ENCODE measurements around the gene CARS1. TPM values are rescaled to one million over a fixed set of nuclear protein-coding genes. Genes with fewer than 3 reads are reported as not detected.

The CARS1 gene
- total RNA-seq, 2 experiments from 2014 or later: 94.1 to 126 TPM

DNA sequence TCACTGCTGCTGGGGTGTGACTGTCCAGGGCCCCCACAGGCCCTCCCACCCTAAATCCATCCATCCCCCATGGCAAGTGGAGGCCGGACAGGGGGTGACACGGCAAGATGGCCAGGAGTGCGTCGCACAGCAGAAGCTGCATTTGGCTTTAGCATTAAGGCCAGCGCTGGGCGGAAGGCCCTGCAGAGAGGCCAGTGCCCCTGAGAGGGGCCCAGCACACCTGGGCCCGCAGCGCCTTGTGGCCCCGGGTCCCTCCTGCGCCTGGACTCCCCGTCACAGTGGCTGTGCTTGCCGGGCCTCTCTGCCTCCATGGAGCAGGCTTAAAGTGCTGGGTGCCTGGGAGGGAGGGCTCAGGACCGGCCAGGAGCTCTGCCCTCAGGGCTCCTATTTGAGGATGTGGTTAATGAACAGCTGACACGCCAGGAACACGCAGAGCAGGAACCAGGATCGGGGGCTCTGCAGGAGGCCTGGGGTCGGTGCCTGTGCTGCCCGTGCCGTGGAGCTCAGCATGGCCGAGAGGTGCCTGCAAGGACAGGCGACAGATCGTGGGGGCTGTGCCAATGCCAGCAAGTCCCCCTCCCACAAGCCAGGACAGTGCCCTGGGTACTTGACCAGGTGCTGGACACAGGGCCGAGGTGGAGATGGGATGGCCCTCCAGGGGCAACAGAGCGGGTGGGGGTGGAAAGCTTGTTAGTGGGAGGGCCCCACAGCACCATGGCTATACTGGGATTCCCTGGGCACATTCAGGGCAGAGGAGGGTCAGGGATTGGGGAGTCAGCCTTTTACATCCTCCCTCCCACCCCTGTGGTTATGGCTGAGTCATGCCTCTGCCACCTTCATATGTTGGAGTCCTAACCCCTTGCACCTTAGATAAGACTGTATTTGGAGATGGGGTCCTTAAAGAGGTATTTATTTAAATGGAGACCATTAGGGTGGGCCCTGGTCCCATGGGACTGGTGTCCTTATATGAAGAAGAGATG lies 30.9 kb upstream of the CARS1 start:
- ATAC-seq (no peak), DNase-seq (no peak)
- ChIA-PET CTCF (interaction anchor here (0.6 to 1.0 kb wide), 2 partner anchors 51 to 441 kb away, joined by 3 read pairs; no protein-coding TSS in a partner anchor), POLR2A (no interaction called here)
- Mint-ChIP-seq H3K27me3 (no peaks in the 10 kb centered on the region), H3K9me3 (ENCODE audit: low read depth) (no peaks in the 10 kb centered on the region), H3K36me3 (ENCODE audit: low read depth) (no peaks in the 10 kb centered on the region), H3K27ac (no peak overlapping the region), H3K4me3 (no peak overlapping the region), H3K4me1 (no peaks in the 10 kb centered on the region)
- intact Hi-C loops (cut with DNase I, micrococcal nuclease): no loop called here

DNA sequence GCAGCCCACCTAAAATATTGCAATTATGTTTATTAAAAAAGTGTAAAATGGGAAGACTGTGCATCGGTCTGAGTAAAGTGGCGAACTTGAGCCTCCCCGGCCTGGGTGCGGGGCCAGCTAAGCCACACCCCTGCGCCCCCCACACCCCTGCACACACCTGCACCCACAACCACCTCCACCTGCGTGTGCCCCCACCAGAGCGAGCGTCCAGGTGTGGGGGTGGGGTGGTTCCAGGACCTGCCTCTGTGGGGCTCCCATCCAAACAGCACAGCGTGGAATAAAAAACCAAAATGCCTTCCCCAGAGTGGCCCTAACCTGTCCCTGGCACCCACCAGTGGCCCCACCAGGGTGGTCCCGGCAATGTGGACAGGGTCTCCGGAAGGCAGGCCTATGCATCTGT lies 30.1 kb upstream of the CARS1 start:
- ChIA-PET POLR2A (no interaction called here), CTCF (no interaction called here)
- H3K27me3 Mint-ChIP-seq: no peaks in the 10 kb centered on the region
- no peaks in the 10 kb centered on the region for H3K36me3 Mint-ChIP-seq (ENCODE audit: low read depth)
- ATAC-seq: no peak
- no peak for DNase-seq
- H3K4me1 Mint-ChIP-seq: no peaks in the 10 kb centered on the region
- H3K9me3 Mint-ChIP-seq (ENCODE audit: low read depth): no peaks in the 10 kb centered on the region
- H3K4me3 Mint-ChIP-seq: no peak overlapping the region
- intact Hi-C loops (cut with DNase I, micrococcal nuclease): no loop called here
- H3K27ac Mint-ChIP-seq: no peak overlapping the region

DNA sequence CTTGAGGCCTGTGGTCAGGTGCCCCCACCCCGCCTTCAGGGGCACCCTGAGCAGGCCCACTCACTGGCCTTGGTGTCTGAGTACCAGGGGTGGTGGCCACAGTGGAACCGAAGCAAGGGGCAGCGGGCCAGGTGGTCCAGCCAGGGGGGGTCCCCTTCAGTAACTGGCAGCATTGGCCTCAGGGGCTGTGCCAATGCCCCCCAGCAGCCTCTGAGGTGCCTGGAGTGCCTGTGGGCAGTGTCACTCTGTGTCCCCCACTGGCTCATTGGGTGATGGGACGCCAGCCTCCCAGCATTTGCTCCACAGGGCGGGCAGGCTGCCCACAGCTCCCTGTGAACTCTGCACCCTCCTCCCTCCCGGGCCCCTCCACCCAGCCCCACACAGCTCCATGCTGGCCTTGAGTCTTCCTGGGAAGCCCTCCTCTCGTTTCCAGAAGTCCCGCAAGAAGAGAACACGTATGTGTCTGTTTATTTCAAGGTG lies 29.5 kb upstream of the CARS1 start:
- no peak for ATAC-seq

DNA sequence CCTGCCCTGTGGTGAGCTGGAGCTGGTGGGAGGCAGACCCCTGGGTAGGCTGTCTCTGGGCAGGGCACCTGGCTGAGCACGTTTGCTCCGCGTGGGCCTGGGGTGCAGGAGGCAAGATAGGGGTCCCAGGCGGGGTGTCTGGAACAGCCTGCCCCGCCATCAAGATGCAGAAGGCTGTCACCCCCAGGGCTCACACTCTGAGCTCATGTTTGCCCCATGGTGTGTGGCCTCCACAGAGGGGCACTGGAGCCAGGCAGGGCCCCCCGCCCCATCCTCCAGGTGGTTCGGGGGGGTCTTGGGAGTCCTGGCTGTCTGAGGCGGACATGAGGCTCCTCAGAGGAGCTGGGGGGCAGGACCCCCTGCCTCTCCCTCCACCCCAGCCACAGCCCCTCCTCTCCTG lies 28.9 kb upstream of the CARS1 start:
- no peak overlapping the region for H3K27ac Mint-ChIP-seq
- H3K4me1 Mint-ChIP-seq: no peaks in the 10 kb centered on the region
- intact Hi-C loops (cut with DNase I, micrococcal nuclease): no loop called here
- no peak overlapping the region for H3K4me3 Mint-ChIP-seq
- CTCF ChIA-PET: interaction anchor here (0.6 to 0.9 kb wide), 3 partner anchors 49 to 552 kb away, joined by 3 to 4 read pairs (median 3); no protein-coding TSS in a partner anchor
- ATAC-seq: no peak
- DNase-seq: no peak
- no peaks in the 10 kb centered on the region for H3K9me3 Mint-ChIP-seq (ENCODE audit: low read depth)
- no peaks in the 10 kb centered on the region for H3K27me3 Mint-ChIP-seq
- POLR2A ChIA-PET: no interaction called here
- H3K36me3 Mint-ChIP-seq (ENCODE audit: low read depth): no peaks in the 10 kb centered on the region

More for the DNA sequence above, 29.5 kb upstream of the CARS1 start:
- no peak for DNase-seq
- Mint-ChIP-seq H3K36me3 (ENCODE audit: low read depth) (no peaks in the 10 kb centered on the region), H3K27ac (no peak overlapping the region), H3K27me3 (no peaks in the 10 kb centered on the region), H3K4me1 (no peaks in the 10 kb centered on the region), H3K4me3 (no peak overlapping the region), H3K9me3 (ENCODE audit: low read depth) (no peaks in the 10 kb centered on the region)
- intact Hi-C loops (cut with DNase I, micrococcal nuclease): no loop called here
- CTCF ChIA-PET: no interaction called here
- POLR2A ChIA-PET: no interaction called here

DNA sequence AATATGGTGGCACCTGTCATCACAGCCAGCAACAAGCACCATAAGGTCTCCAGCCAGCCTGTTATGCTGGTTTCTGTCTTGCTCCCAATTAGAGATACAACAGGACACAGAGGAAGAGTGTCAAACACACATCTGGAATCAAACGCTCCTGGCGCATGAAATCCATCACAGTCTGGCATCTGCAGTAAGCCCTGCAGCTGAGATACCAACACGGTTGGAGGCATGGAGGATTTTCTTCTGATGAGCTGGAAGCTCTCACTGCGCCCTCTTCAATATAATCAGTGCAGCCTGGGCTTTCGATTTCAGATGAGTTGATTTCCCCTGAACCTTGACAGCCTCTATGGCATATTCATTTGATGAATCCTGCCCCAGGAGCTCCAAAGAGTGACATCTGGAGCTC lies 27.8 kb upstream of the CARS1 start:
- intact Hi-C loops (cut with DNase I, micrococcal nuclease): no loop called here
- CTCF ChIA-PET: interaction anchor here (0.9 kb wide), 1 partner anchor 551 kb away, joined by 4 read pairs; no protein-coding TSS in a partner anchor
- Mint-ChIP-seq H3K27me3 (peaks cover 3% of the 10 kb centered on the region), H3K4me3 (no peak overlapping the region), H3K4me1 (no peaks in the 10 kb centered on the region), H3K27ac (no peak overlapping the region), H3K36me3 (ENCODE audit: low read depth) (no peaks in the 10 kb centered on the region), H3K9me3 (ENCODE audit: low read depth) (no peaks in the 10 kb centered on the region)
- ATAC-seq: no peak
- POLR2A ChIA-PET: no interaction called here
- DNase-seq: no peak

DNA sequence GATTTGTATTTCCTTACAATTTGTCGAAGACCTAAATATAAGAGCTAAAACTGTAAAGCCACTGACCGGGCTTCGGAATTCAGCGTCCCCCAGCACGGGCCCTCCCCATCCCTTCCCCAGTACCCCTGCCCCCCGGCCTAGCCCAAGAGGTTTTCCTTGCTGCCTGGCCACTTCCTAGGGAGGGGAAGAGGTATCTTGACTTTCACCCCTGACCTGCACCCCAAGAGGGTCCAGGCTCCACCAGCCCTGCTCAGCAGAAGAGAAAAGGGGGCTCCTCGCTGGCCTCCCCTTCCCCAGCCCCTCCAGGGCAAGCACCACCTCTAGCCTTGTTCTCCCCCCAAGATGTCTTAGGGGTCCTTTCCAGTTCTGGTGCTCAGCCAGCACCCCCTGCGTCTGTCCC lies 26.1 kb upstream of the CARS1 start:
- H3K27ac Mint-ChIP-seq: no peak overlapping the region
- DNase-seq (no peak), ATAC-seq (no peak)
- H3K36me3 Mint-ChIP-seq (ENCODE audit: low read depth): no peaks in the 10 kb centered on the region
- peaks cover 6% of the 10 kb centered on the region for H3K27me3 Mint-ChIP-seq
- no peaks in the 10 kb centered on the region for H3K9me3 Mint-ChIP-seq (ENCODE audit: low read depth)
- no peak overlapping the region for H3K4me3 Mint-ChIP-seq
- intact Hi-C loops (cut with DNase I, micrococcal nuclease): no loop called here
- no peaks in the 10 kb centered on the region for H3K4me1 Mint-ChIP-seq
- POLR2A ChIA-PET: no interaction called here
- CTCF ChIA-PET: no interaction called here

DNA sequence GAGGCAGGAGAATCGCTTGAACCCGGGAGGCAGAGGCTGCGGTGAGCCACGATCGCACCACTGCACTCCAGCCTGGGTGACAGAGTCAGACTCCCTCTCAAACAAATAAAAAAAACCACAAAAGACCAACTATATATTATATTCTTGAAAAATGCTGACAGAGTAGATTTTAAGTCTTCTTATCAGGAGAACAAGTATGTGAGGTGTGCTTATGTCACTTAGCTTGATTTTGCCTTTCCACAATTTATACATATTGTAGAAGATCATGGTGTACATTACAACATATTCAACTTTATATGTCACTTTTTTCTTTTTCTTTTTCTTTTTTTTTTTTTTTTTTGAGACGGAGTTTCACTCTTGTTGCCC lies 24.1 kb upstream of the CARS1 start:
- H3K4me1 Mint-ChIP-seq: no peaks in the 10 kb centered on the region
- H3K36me3 Mint-ChIP-seq (ENCODE audit: low read depth): no peaks in the 10 kb centered on the region
- no peaks in the 10 kb centered on the region for H3K9me3 Mint-ChIP-seq (ENCODE audit: low read depth)
- peaks cover 6% of the 10 kb centered on the region for H3K27me3 Mint-ChIP-seq
- ChIA-PET POLR2A (no interaction called here), CTCF (no interaction called here)
- intact Hi-C loops (cut with DNase I, micrococcal nuclease): no loop called here
- DNase-seq (no peak), ATAC-seq (no peak)
- no peak overlapping the region for H3K27ac Mint-ChIP-seq
- no peak overlapping the region for H3K4me3 Mint-ChIP-seq

DNA sequence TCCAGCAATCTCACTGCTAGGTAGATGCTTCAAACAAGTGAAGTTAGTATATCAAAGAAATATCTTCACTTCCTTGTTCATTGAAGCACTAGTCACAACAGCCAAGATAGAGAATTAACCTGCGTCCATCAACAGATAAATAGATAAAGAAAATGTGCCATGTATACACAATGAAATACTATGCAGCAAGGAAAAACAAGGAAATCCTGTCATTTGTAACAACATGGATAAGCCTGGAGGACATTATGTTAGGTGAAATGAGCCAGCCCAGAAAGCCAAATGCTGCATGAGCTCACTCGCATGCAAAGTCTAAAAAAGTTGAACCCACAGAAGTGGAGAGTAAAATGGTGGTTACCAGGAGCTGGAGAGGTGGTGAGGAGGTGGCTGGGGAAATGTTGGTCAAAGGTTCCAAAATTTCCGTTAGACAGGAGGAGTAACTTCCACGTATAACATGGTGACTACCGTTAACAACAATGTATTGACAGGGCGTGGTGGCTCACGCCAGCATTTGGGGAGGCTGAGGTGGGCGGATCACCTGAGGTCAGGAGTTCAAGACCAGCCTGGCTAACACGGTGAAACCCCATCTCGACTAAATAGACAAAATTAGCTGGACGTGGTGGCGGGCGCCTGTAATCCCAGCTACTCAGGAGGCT lies 23.6 kb upstream of the CARS1 start:
- CTCF ChIA-PET: interaction anchor here (0.6 kb wide), 1 partner anchor 56 kb away, joined by 3 read pairs; no protein-coding TSS in a partner anchor
- intact Hi-C loops (cut with DNase I, micrococcal nuclease): no loop called here
- no peak overlapping the region for H3K27ac Mint-ChIP-seq

DNA sequence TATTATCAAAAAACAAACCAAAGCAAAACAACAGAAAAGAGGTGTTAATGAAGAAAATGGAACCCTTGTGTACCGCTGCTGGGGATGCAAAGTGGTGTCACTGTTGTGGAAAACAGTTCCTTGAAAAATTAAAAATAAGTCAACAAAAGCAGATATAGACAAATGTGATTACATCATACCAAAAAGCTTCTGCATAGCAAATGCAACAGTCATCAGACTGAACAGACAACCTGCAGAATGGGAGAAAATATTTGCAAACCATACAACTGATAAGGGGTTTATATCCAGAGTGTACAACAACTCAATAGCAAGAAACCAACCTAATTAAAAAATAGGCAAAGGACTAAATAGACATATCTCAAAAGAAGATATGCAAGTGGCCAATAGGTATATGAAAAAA lies 22.9 kb upstream of the CARS1 start:
- ATAC-seq (no peak), DNase-seq (no peak)
- CTCF ChIA-PET: no interaction called here
- intact Hi-C loops (cut with DNase I, micrococcal nuclease): no loop called here
- H3K4me3 Mint-ChIP-seq: no peak overlapping the region
- POLR2A ChIA-PET: no interaction called here
- peaks cover 6% of the 10 kb centered on the region for H3K27me3 Mint-ChIP-seq
- H3K27ac Mint-ChIP-seq: no peak overlapping the region
- no peaks in the 10 kb centered on the region for H3K36me3 Mint-ChIP-seq (ENCODE audit: low read depth)
- no peaks in the 10 kb centered on the region for H3K9me3 Mint-ChIP-seq (ENCODE audit: low read depth)
- no peaks in the 10 kb centered on the region for H3K4me1 Mint-ChIP-seq

More for the DNA sequence above, 23.6 kb upstream of the CARS1 start:
- Mint-ChIP-seq H3K36me3 (ENCODE audit: low read depth) (no peaks in the 10 kb centered on the region), H3K9me3 (ENCODE audit: low read depth) (no peaks in the 10 kb centered on the region), H3K27me3 (peaks cover 6% of the 10 kb centered on the region), H3K4me1 (no peaks in the 10 kb centered on the region), H3K4me3 (no peak overlapping the region)
- POLR2A ChIA-PET: no interaction called here
- no peak for DNase-seq
- no peak for ATAC-seq

DNA sequence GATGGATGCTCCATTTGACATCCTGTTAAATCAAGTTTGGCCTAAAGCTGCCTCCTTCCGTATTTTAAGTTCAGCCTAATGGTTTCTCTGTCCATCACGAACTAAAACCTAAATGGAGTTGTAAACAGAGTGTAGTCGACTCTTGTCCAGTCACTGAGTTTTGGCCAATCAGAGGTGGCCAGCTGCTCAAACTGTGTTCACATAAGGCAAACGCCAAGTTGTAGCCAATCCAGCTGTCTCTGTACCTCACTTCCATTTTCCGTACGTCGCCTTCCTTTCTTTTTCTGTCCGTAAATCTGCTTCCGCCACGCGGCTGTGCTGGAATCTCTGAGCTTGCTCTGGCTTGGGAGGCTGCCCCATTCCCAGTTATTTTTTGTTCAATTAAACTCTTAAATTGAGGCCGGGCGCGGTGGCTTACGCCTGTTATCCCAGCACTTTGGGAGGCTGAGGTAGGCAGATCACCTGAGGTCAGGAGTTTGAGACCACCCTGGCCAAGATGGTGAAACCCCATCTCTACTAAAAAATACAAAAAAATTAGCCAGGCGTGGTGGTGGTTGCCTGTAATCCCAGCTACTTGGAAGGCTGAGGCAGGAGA lies 20.7 kb upstream of the CARS1 start:
- CTCF ChIA-PET: no interaction called here
- POLR2A ChIA-PET: no interaction called here

DNA sequence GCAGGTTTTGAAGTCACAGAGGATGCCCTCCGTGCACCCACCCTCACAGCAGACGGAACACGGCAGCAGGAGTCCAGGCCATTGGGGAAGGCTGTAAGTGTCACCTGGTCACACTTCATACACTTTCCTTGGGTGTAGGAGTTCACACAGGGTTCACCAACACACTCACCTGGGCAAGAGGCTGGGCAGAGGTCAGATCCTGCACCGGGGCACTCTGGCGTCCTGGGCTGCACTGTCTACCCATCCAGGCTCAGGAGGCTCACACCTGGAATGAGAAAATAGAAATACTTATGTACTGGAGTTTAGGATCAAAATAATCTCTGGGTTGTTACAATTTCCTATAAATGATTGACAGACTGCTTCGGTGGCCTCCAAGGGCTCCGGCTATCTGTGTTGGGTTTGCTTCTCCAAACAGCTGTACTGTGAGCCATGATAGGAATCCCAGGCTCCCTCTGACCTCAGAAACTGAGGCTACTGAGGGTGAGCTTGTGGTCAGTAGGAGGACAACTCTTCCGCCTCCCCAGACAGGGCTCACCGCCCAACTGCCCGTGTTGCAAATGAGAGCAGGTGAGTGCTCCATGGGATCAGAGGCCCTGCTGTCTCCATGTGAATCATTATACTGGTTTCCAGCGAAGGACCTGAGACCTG lies 20.1 kb upstream of the CARS1 start:
- Mint-ChIP-seq H3K27ac (no peak overlapping the region), H3K4me3 (no peak overlapping the region), H3K9me3 (ENCODE audit: low read depth) (no peaks in the 10 kb centered on the region), H3K27me3 (peaks cover 6% of the 10 kb centered on the region), H3K36me3 (ENCODE audit: low read depth) (no peaks in the 10 kb centered on the region), H3K4me1 (no peaks in the 10 kb centered on the region)
- POLR2A ChIA-PET: no interaction called here
- ATAC-seq (no peak), DNase-seq (no peak)
- intact Hi-C loops (cut with DNase I, micrococcal nuclease): no loop called here
- CTCF ChIA-PET: interaction anchor here (1.2 kb wide), 1 partner anchor 14 kb away, joined by 4 read pairs; no protein-coding TSS in a partner anchor

More for the DNA sequence above, 20.7 kb upstream of the CARS1 start:
- intact Hi-C loops (cut with DNase I, micrococcal nuclease): no loop called here
- Mint-ChIP-seq H3K9me3 (ENCODE audit: low read depth) (no peaks in the 10 kb centered on the region), H3K27me3 (peaks cover 6% of the 10 kb centered on the region), H3K4me3 (no peak overlapping the region), H3K4me1 (no peaks in the 10 kb centered on the region), H3K27ac (no peak overlapping the region), H3K36me3 (ENCODE audit: low read depth) (no peaks in the 10 kb centered on the region)
- DNase-seq (no peak), ATAC-seq (no peak)
